SK-N-SH treated with all-trans-retinoic acid at 6 μM for 48 hours (cell line): ENCODE results near the gene LGSN.

Experiments used
- GLIS3 ChIP-seq: fragments of 250-450 bp; sonication (Bioruptor Pico); IDR thresholded peaks from 2 replicates; pipeline ENCODE4 v1.5.0; 2020; ENCODE audit warnings: mild to moderate bottlenecking, moderate library complexity
- OSR1 ChIP-seq: fragments of 250-450 bp; sonication (Bioruptor Pico); IDR thresholded peaks from 2 replicates; pipeline ENCODE4 v1.8.0; 2022; ENCODE audit warnings: moderate library complexity, mild to moderate bottlenecking, inconsistent platforms
- TF ChIP-seq, protein P1 (sequence below): fragments of 250-450 bp; sonication (Bioruptor Pico); IDR thresholded peaks from 2 replicates; pipeline ENCODE4 v1.8.0; 2020; ENCODE audit warnings: mild to moderate bottlenecking, moderate library complexity, borderline replicate concordance

DNA sequence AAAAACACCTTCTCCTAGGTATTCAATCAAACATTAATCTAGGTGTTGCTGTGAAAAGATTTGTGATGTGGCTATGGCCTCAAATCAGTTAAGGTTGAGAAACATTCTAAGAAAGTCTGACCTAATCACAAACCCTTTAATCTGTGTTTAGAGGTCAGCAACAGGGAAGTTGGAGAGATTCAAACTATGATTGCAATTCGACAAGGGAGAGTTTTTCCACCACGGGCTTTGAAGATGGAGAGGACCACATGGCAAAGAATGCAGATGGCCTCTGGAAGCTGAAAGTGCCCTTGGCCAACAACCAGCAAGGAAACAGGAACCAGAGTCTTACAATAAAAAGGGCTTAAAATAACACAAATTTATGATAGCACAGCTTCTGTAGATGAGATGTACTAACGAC is 29.6 kb upstream of the LGSN start:
- no peak for TF ChIP-seq GLIS3
- TF ChIP-seq, protein P1, sequence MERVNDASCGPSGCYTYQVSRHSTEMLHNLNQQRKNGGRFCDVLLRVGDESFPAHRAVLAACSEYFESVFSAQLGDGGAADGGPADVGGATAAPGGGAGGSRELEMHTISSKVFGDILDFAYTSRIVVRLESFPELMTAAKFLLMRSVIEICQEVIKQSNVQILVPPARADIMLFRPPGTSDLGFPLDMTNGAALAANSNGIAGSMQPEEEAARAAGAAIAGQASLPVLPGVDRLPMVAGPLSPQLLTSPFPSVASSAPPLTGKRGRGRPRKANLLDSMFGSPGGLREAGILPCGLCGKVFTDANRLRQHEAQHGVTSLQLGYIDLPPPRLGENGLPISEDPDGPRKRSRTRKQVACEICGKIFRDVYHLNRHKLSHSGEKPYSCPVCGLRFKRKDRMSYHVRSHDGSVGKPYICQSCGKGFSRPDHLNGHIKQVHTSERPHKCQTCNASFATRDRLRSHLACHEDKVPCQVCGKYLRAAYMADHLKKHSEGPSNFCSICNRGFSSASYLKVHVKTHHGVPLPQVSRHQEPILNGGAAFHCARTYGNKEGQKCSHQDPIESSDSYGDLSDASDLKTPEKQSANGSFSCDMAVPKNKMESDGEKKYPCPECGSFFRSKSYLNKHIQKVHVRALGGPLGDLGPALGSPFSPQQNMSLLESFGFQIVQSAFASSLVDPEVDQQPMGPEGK (CRISPR knock-in tag): no peak
- TF ChIP-seq OSR1 (CRISPR knock-in tag): no peak
